Nephron (organoid): ENCODE data around the gene MYOM1.
A peak's percentile ranks its signal among the peaks of the same experiment; 100 is the strongest.

Experiments used
- H3K27ac Mint-ChIP-seq, 3 experiments: 2 replicates each; pipeline ENCODE4 v1.8.0; 2020; ENCODE audit warnings: mixed read lengths in 3 of 3, mild to moderate bottlenecking in 2 of 3, moderate library complexity in 1 of 3
- H3K27me3 Mint-ChIP-seq: 2 replicates; pipeline ENCODE4 v1.8.0; 2021; ENCODE audit warnings: low read depth, mild to moderate bottlenecking, moderate library complexity, mixed read lengths
- H3K36me3 Mint-ChIP-seq: 2 replicates; pipeline ENCODE4 v1.8.0; 2020; ENCODE audit warnings: low read depth, mixed read lengths
- H3K4me1 Mint-ChIP-seq: 2 replicates; pipeline ENCODE4 v1.8.0; 2020; ENCODE audit warnings: mixed read lengths
- H3K4me3 Mint-ChIP-seq, 3 experiments: 2 replicates each; pipeline ENCODE4 v1.8.0; 2020; ENCODE audit warnings: mild to moderate bottlenecking in 3 of 3, mixed read lengths in 3 of 3, moderate library complexity in 2 of 3
- H3K9me3 Mint-ChIP-seq: 2 replicates; pipeline ENCODE4 v1.8.0; 2020; ENCODE audit warnings: mixed read lengths
- CTCF ChIP-seq, 3 experiments: fragments of 200-600 bp; sonication (generic); IDR thresholded peaks; one replicate each; pipeline ENCODE4 v1.5.0; 2021; ENCODE audit warnings: antibody characterized with exemption in 3 of 3; ENCODE audit not compliant: unreplicated experiment in 3 of 3

MYOM1 gene

GRCh38 chr18:3219241-3219630 lies 532 bp downstream of the MYOM1 start:
- H3K4me1 Mint-ChIP-seq = peaks cover 50% of the 10 kb centered on the region
- no peak for TF ChIP-seq CTCF (IDR thresholded peaks at IDR 0.05; ENCODE audit: unreplicated experiment in 3 of 3)
- H3K36me3 Mint-ChIP-seq = no peaks in the 10 kb centered on the region
- H3K4me3 Mint-ChIP-seq = peak overlapping the region; percentile 2 to 84 (median 61)
- H3K27ac Mint-ChIP-seq = peak overlapping the region; percentile 38 to 87 (median 67)
- no peaks in the 10 kb centered on the region for H3K9me3 Mint-ChIP-seq
- no peaks in the 10 kb centered on the region for H3K27me3 Mint-ChIP-seq

GRCh38 chr18:3218819-3219218 lies 949 bp downstream of the MYOM1 start:
- peak overlapping the region; percentile 38 to 87 (median 67) for H3K27ac Mint-ChIP-seq
- H3K4me1 Mint-ChIP-seq = peaks cover 53% of the 10 kb centered on the region
- peak overlapping the region; percentile 22 to 84 (median 61) for H3K4me3 Mint-ChIP-seq
- no peaks in the 10 kb centered on the region for H3K36me3 Mint-ChIP-seq
- H3K9me3 Mint-ChIP-seq = no peaks in the 10 kb centered on the region
- no peak for TF ChIP-seq CTCF (IDR thresholded peaks at IDR 0.05; ENCODE audit: unreplicated experiment in 3 of 3)
- no peaks in the 10 kb centered on the region for H3K27me3 Mint-ChIP-seq

GRCh38 chr18:3217948-3218647 lies 1.7 kb downstream of the MYOM1 start:
- H3K27ac Mint-ChIP-seq = peak overlapping the region; percentile 38 to 75 (median 69)
- H3K9me3 Mint-ChIP-seq = no peaks in the 10 kb centered on the region

GRCh38 chr18:3216987-3217386 lies 2.8 kb downstream of the MYOM1 start:
- Mint-ChIP-seq H3K9me3 (no peaks in the 10 kb centered on the region), H3K27ac (peak overlapping the region; percentile 38 to 75 (median 52))

More at GRCh38 chr18:3217948-3218647, 1.7 kb downstream of the MYOM1 start:
- Mint-ChIP-seq H3K36me3 (no peaks in the 10 kb centered on the region), H3K4me1 (peaks cover 60% of the 10 kb centered on the region), H3K27me3 (no peaks in the 10 kb centered on the region), H3K4me3 (peak overlapping the region; percentile 32 to 84 (median 61))
- no peak for TF ChIP-seq CTCF (IDR thresholded peaks at IDR 0.05; ENCODE audit: unreplicated experiment in 3 of 3)

GRCh38 chr18:3214855-3215637 lies 4.7 kb downstream of the MYOM1 start:
- Mint-ChIP-seq H3K27me3 (no peaks in the 10 kb centered on the region), H3K4me1 (peaks cover 82% of the 10 kb centered on the region), H3K9me3 (no peaks in the 10 kb centered on the region), H3K36me3 (no peaks in the 10 kb centered on the region), H3K27ac (no peak overlapping the region), H3K4me3 (no peak overlapping the region)
- no peak for TF ChIP-seq CTCF (IDR thresholded peaks at IDR 0.05; ENCODE audit: unreplicated experiment in 3 of 3)

More at GRCh38 chr18:3216987-3217386, 2.8 kb downstream of the MYOM1 start:
- Mint-ChIP-seq H3K4me1 (peaks cover 69% of the 10 kb centered on the region), H3K36me3 (no peaks in the 10 kb centered on the region), H3K27me3 (no peaks in the 10 kb centered on the region), H3K4me3 (peak overlapping the region in 2 of 3 experiments; percentile 63 to 75)
- TF ChIP-seq CTCF (IDR thresholded peaks at IDR 0.05; ENCODE audit: unreplicated experiment in 3 of 3) = no peak
